HEK293 (cell line): Measurements from ENCODE around the gene KLHL35.

Experiments used
- BCL11A ChIP-seq: fragments of 450-650 bp; formaldehyde crosslinking; IDR thresholded peaks from 2 replicates; pipeline ENCODE4 v1.5.1; 2016; ENCODE audit warnings: low read depth, missing biosample characterization, missing genetic modification characterization
- GFI1B ChIP-seq: fragments of 450-650 bp; formaldehyde crosslinking; IDR thresholded peaks from 2 replicates; pipeline ENCODE4 v1.5.1; 2016; ENCODE audit warnings: missing biosample characterization, missing genetic modification characterization
- HOXA7 ChIP-seq: sonication (generic); formaldehyde crosslinking; IDR thresholded peaks from 2 replicates; pipeline ENCODE4 v1.8.1; 2022; ENCODE audit warnings: missing genetic modification reagents, borderline replicate concordance
- KLF1 ChIP-seq: fragments of 450-650 bp; formaldehyde crosslinking; IDR thresholded peaks from 2 replicates; pipeline ENCODE4 v1.5.1; 2016; ENCODE audit warnings: missing biosample characterization, missing genetic modification characterization
- KLF10 ChIP-seq: fragments of 450-650 bp; IDR thresholded peaks from 2 replicates; pipeline ENCODE4 v1.5.1; 2018; ENCODE audit warnings: missing biosample characterization, mild to moderate bottlenecking, missing genetic modification characterization
- KLF8 ChIP-seq: fragments of 450-650 bp; formaldehyde crosslinking; IDR thresholded peaks from 2 replicates; pipeline ENCODE4 v1.5.1; 2016; ENCODE audit warnings: missing biosample characterization, missing genetic modification characterization
- KLF9 ChIP-seq: fragments of 450-650 bp; formaldehyde crosslinking; IDR thresholded peaks from 2 replicates; pipeline ENCODE4 v1.5.1; 2016; ENCODE audit warnings: missing biosample characterization, missing genetic modification characterization, low read depth
- MYNN ChIP-seq: fragments of 450-650 bp; formaldehyde crosslinking; IDR thresholded peaks from 2 replicates; pipeline ENCODE4 v1.5.1; 2016; ENCODE audit warnings: missing biosample characterization, missing genetic modification characterization, borderline replicate concordance
- SCRT2 ChIP-seq: fragments of 450-650 bp; formaldehyde crosslinking; IDR thresholded peaks from 2 replicates; pipeline ENCODE4 v1.5.1; 2016; ENCODE audit warnings: missing biosample characterization, missing genetic modification characterization
- SP2 ChIP-seq: fragments of 450-650 bp; formaldehyde crosslinking; IDR thresholded peaks from 2 replicates; pipeline ENCODE4 v1.5.1; 2016; ENCODE audit warnings: missing biosample characterization, missing genetic modification characterization
- ZBTB21 ChIP-seq: fragments of 450-650 bp; formaldehyde crosslinking; IDR thresholded peaks from 2 replicates; pipeline ENCODE4 v1.5.1; 2017; ENCODE audit warnings: missing biosample characterization, missing genetic modification characterization
- ZIC2 ChIP-seq: fragments of 450-650 bp; formaldehyde crosslinking; IDR thresholded peaks from 2 replicates; pipeline ENCODE4 v1.5.1; 2016; ENCODE audit warnings: missing biosample characterization, missing genetic modification characterization
- ZNF112 ChIP-seq: fragments of 450-650 bp; formaldehyde crosslinking; IDR thresholded peaks from 2 replicates; pipeline ENCODE4 v1.5.0; 2017; ENCODE audit warnings: missing biosample characterization, missing genetic modification characterization
- ZNF16 ChIP-seq: fragments of 450-650 bp; formaldehyde crosslinking; IDR thresholded peaks from 2 replicates; pipeline ENCODE4 v1.5.1; 2016; ENCODE audit warnings: low read depth, missing biosample characterization, missing genetic modification characterization
- ZNF18 ChIP-seq: fragments of 450-650 bp; formaldehyde crosslinking; IDR thresholded peaks from 2 replicates; pipeline ENCODE4 v1.5.1; 2016; ENCODE audit warnings: missing biosample characterization, missing genetic modification characterization
- ZNF211 ChIP-seq: fragments of 450-650 bp; formaldehyde crosslinking; IDR thresholded peaks from 2 replicates; pipeline ENCODE4 v1.5.1; 2016; ENCODE audit warnings: low read depth, missing biosample characterization, missing genetic modification characterization
- ZNF23 ChIP-seq: fragments of 450-650 bp; formaldehyde crosslinking; IDR thresholded peaks from 2 replicates; pipeline ENCODE4 v1.5.1; 2016; ENCODE audit warnings: missing biosample characterization, missing genetic modification characterization, borderline replicate concordance
- ZNF354C ChIP-seq: fragments of 450-650 bp; formaldehyde crosslinking; IDR thresholded peaks from 2 replicates; pipeline ENCODE4 v1.5.1; 2016; ENCODE audit warnings: missing biosample characterization, missing genetic modification characterization, low read depth, borderline replicate concordance
- ZNF423 ChIP-seq: fragments of 450-650 bp; formaldehyde crosslinking; IDR thresholded peaks from 2 replicates; pipeline ENCODE4 v1.5.1; 2016; ENCODE audit warnings: missing biosample characterization, missing genetic modification characterization
- ZNF433 ChIP-seq: fragments of 450-650 bp; formaldehyde crosslinking; IDR thresholded peaks from 2 replicates; pipeline ENCODE4 v1.5.1; 2016; ENCODE audit warnings: missing biosample characterization, missing genetic modification characterization, low read depth
- ZNF488 ChIP-seq: fragments of 450-650 bp; formaldehyde crosslinking; IDR thresholded peaks from 2 replicates; pipeline ENCODE4 v1.5.1; 2016; ENCODE audit warnings: missing biosample characterization, missing genetic modification characterization
- ZNF544 ChIP-seq: fragments of 450-650 bp; formaldehyde crosslinking; IDR thresholded peaks from 2 replicates; pipeline ENCODE4 v1.5.0; 2017; ENCODE audit warnings: missing biosample characterization, missing genetic modification characterization
- ZNF585B ChIP-seq: fragments of 450-650 bp; formaldehyde crosslinking; IDR thresholded peaks from 2 replicates; pipeline ENCODE4 v1.5.1; 2016; ENCODE audit warnings: missing biosample characterization, missing genetic modification characterization
- ZNF621 ChIP-seq: fragments of 450-650 bp; formaldehyde crosslinking; IDR thresholded peaks from 2 replicates; pipeline ENCODE4 v1.5.1; 2017; ENCODE audit warnings: missing biosample characterization, missing genetic modification characterization
- ZNF707 ChIP-seq: fragments of 450-650 bp; formaldehyde crosslinking; IDR thresholded peaks from 2 replicates; pipeline ENCODE4 v1.5.1; 2016; ENCODE audit warnings: missing biosample characterization, missing genetic modification characterization
- ZNF785 ChIP-seq: fragments of 450-650 bp; formaldehyde crosslinking; IDR thresholded peaks from 2 replicates; pipeline ENCODE4 v1.5.1; 2016; ENCODE audit warnings: missing biosample characterization, missing genetic modification characterization
- TF ChIP-seq, protein P1 (sequence below): fragments of 450-650 bp; formaldehyde crosslinking; IDR thresholded peaks from 2 replicates; pipeline ENCODE4 v1.5.1; 2016; ENCODE audit warnings: missing biosample characterization, missing genetic modification characterization, borderline replicate concordance
- TF ChIP-seq, protein P2 (sequence below): fragments of 450-650 bp; formaldehyde crosslinking; IDR thresholded peaks from 2 replicates; pipeline ENCODE4 v1.5.1; 2016; ENCODE audit warnings: missing biosample characterization, missing genetic modification characterization, low read depth
- TF ChIP-seq, protein P3 (sequence below): fragments of 450-650 bp; formaldehyde crosslinking; IDR thresholded peaks from 2 replicates; pipeline ENCODE4 v1.5.1; 2016; ENCODE audit warnings: missing biosample characterization, missing genetic modification characterization

KLHL35 gene

GRCh38 chr11:75475767-75476650 lies 43.0 kb upstream of the KLHL35 start (continued):
- TF ChIP-seq, protein P1, sequence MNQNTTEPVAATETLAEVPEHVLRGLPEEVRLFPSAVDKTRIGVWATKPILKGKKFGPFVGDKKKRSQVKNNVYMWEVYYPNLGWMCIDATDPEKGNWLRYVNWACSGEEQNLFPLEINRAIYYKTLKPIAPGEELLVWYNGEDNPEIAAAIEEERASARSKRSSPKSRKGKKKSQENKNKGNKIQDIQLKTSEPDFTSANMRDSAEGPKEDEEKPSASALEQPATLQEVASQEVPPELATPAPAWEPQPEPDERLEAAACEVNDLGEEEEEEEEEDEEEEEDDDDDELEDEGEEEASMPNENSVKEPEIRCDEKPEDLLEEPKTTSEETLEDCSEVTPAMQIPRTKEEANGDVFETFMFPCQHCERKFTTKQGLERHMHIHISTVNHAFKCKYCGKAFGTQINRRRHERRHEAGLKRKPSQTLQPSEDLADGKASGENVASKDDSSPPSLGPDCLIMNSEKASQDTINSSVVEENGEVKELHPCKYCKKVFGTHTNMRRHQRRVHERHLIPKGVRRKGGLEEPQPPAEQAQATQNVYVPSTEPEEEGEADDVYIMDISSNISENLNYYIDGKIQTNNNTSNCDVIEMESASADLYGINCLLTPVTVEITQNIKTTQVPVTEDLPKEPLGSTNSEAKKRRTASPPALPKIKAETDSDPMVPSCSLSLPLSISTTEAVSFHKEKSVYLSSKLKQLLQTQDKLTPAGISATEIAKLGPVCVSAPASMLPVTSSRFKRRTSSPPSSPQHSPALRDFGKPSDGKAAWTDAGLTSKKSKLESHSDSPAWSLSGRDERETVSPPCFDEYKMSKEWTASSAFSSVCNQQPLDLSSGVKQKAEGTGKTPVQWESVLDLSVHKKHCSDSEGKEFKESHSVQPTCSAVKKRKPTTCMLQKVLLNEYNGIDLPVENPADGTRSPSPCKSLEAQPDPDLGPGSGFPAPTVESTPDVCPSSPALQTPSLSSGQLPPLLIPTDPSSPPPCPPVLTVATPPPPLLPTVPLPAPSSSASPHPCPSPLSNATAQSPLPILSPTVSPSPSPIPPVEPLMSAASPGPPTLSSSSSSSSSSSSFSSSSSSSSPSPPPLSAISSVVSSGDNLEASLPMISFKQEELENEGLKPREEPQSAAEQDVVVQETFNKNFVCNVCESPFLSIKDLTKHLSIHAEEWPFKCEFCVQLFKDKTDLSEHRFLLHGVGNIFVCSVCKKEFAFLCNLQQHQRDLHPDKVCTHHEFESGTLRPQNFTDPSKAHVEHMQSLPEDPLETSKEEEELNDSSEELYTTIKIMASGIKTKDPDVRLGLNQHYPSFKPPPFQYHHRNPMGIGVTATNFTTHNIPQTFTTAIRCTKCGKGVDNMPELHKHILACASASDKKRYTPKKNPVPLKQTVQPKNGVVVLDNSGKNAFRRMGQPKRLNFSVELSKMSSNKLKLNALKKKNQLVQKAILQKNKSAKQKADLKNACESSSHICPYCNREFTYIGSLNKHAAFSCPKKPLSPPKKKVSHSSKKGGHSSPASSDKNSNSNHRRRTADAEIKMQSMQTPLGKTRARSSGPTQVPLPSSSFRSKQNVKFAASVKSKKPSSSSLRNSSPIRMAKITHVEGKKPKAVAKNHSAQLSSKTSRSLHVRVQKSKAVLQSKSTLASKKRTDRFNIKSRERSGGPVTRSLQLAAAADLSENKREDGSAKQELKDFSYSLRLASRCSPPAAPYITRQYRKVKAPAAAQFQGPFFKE (tag by site-specific recombination): no peak
- TF ChIP-seq KLF1 (tag by site-specific recombination) (peak; percentile 64), MYNN (tag by site-specific recombination) (no peak), ZNF211 (tag by site-specific recombination) (no peak), ZBTB21 (no peak), ZNF433 (tag by site-specific recombination) (no peak), ZNF585B (tag by site-specific recombination) (no peak), ZNF488 (tag by site-specific recombination) (no peak), ZNF544 (tag by site-specific recombination) (peak; percentile 67; the same call in 1 of the 2 replicates), ZNF621 (tag by site-specific recombination) (no peak), GFI1B (tag by site-specific recombination) (no peak), ZNF423 (no peak), KLF9 (tag by site-specific recombination) (peak; percentile 66; the same call in 1 of the 2 replicates), ZNF785 (tag by site-specific recombination) (no peak), KLF8 (tag by site-specific recombination) (no peak), SP2 (no peak), HOXA7 (CRISPR knock-in tag) (no peak), SCRT2 (tag by site-specific recombination) (no peak), ZNF18 (tag by site-specific recombination) (no peak), ZNF23 (no peak), BCL11A (tag by site-specific recombination) (no peak), ZNF354C (tag by site-specific recombination) (no peak), ZNF112 (0 out of 2 replicates have a peak, but pooled peaks have one; percentile 43), ZNF16 (tag by site-specific recombination) (no peak), KLF10 (tag by site-specific recombination) (peak; percentile 66), ZIC2 (tag by site-specific recombination) (no peak), ZNF707 (tag by site-specific recombination) (no peak)
- TF ChIP-seq, protein P2, sequence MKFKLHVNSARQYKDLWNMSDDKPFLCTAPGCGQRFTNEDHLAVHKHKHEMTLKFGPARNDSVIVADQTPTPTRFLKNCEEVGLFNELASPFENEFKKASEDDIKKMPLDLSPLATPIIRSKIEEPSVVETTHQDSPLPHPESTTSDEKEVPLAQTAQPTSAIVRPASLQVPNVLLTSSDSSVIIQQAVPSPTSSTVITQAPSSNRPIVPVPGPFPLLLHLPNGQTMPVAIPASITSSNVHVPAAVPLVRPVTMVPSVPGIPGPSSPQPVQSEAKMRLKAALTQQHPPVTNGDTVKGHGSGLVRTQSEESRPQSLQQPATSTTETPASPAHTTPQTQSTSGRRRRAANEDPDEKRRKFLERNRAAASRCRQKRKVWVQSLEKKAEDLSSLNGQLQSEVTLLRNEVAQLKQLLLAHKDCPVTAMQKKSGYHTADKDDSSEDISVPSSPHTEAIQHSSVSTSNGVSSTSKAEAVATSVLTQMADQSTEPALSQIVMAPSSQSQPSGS (tag by site-specific recombination): no peak
- TF ChIP-seq, protein P3, sequence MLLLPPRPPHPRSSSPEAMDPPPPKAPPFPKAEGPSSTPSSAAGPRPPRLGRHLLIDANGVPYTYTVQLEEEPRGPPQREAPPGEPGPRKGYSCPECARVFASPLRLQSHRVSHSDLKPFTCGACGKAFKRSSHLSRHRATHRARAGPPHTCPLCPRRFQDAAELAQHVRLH (tag by site-specific recombination): no peak
